GM18909 (cell line): ENCODE measurements around the gene ACSM6.
"Not testable (repeated sequence)": the region's sequence is repeated elsewhere in the genome, so short reads cannot be mapped to it uniquely, and the experiment has no call there.

Experiments used
- ATAC-seq: cut with Tn5 transposase; IDR thresholded peaks from one replicate; pipeline ENCODE4 v1.9.1; 2021; ENCODE audit warnings: mild to moderate bottlenecking; ENCODE audit not compliant: unreplicated experiment, poor library complexity

ACSM6 gene

GRCh38 chr10:95214369-95214768 lies 20.3 kb downstream of the ACSM6 start:
- no peak for ATAC-seq

- peak; percentile 75 for ATAC-seq
These were observed 20.8 kb downstream of the ACSM6 start for GRCh38 chr10:95214793-95215192.

GRCh38 chr10:95217476-95217875 lies 23.4 kb downstream of the ACSM6 start:
- no peak for ATAC-seq

GRCh38 chr10:95220539-95220938 lies 26.5 kb downstream of the ACSM6 start:
- ATAC-seq, result no peak

GRCh38 chr10:95221124-95221523 lies 27.1 kb downstream of the ACSM6 start:
- no peak for ATAC-seq

GRCh38 chr10:95225136-95225535 lies 31.1 kb downstream of the ACSM6 start:
- ATAC-seq, result no peak

GRCh38 chr10:95228934-95229723 lies 35.1 kb downstream of the ACSM6 start:
- ATAC-seq, result not testable (repeated sequence)

- ATAC-seq, result no peak
These were observed 35.9 kb downstream of the ACSM6 start for GRCh38 chr10:95229724-95230627.

- peak; percentile 78 for ATAC-seq
These were observed 36.9 kb downstream of the ACSM6 start for GRCh38 chr10:95230677-95231586.

- no peak for ATAC-seq
These were observed 39.5 kb downstream of the ACSM6 start for GRCh38 chr10:95233377-95234034.

GRCh38 chr10:95234951-95235350 lies 40.9 kb downstream of the ACSM6 start:
- ATAC-seq, result no peak

GRCh38 chr10:95235676-95236067 lies 41.6 kb downstream of the ACSM6 start:
- no peak for ATAC-seq

- peak; percentile 99 for ATAC-seq
These were observed 42.2 kb downstream of the ACSM6 start for GRCh38 chr10:95236068-95236903.

- no peak for ATAC-seq
These were observed 43.5 kb downstream of the ACSM6 start for GRCh38 chr10:95237376-95238170.

GRCh38 chr10:95240096-95240495 lies 46.1 kb downstream of the ACSM6 start:
- ATAC-seq, result not testable (repeated sequence)

GRCh38 chr10:95240811-95241210 lies 46.8 kb downstream of the ACSM6 start:
- no peak for ATAC-seq

- ATAC-seq, result no peak
These were observed 47.5 kb downstream of the ACSM6 start for GRCh38 chr10:95241533-95241932.
